ENCODE measurements around the gene NGFR.
A peak's percentile ranks its signal among the peaks of the same experiment; 100 is the strongest.

The NGFR gene

GRCh38 chr17:49469831-49470810 lies 25.0 kb upstream of the NGFR start:
- Histone ChIP-seq H3K9ac (ENCODE audit: insufficient read length, low read depth) (peak overlapping the region; percentile 36), H3K36me3 (ENCODE audit: insufficient read depth, insufficient read length, low read length) (no peaks in the 10 kb centered on the region), H3K4me1 (ENCODE audit: insufficient read depth, insufficient read length) (peaks cover 28% of the 10 kb centered on the region), H3K4me3 (ENCODE audit: insufficient read length, low read depth) (peak overlapping the region; percentile 1), H3K9me3 (ENCODE audit: insufficient read depth, low read length) (no peaks in the 10 kb centered on the region), H3K27me3 (ENCODE audit: insufficient read depth, insufficient read length) (no peaks in the 10 kb centered on the region)
- DNase-seq (ENCODE audit: low read depth, low spot score): no peak
- no peak for TF ChIP-seq SUZ12 (IDR thresholded peaks at IDR 0.05; ENCODE audit: extremely low read depth, insufficient read depth, insufficient read length)
- TF ChIP-seq YY1 (IDR thresholded peaks at IDR 0.05; ENCODE audit: insufficient read depth, insufficient read length): no peak
- no peak for TF ChIP-seq ZNF274 (IDR thresholded peaks at IDR 0.05; ENCODE audit: low read depth, low read length)

- Histone ChIP-seq H3K36me3 (ENCODE audit: insufficient read depth, insufficient read length, low read length) (no peaks in the 10 kb centered on the region), H3K4me1 (ENCODE audit: insufficient read depth, insufficient read length) (peaks cover 28% of the 10 kb centered on the region), H3K27me3 (ENCODE audit: insufficient read depth, insufficient read length) (no peaks in the 10 kb centered on the region), H3K9ac (ENCODE audit: insufficient read length, low read depth) (peak overlapping the region; percentile 36), H3K4me3 (ENCODE audit: insufficient read length, low read depth) (peak overlapping the region; percentile 1), H3K9me3 (ENCODE audit: insufficient read depth, low read length) (no peaks in the 10 kb centered on the region)
- TF ChIP-seq YY1 (IDR thresholded peaks at IDR 0.05; ENCODE audit: insufficient read depth, insufficient read length) (no peak), SUZ12 (IDR thresholded peaks at IDR 0.05; ENCODE audit: extremely low read depth, insufficient read depth, insufficient read length) (no peak), ZNF274 (IDR thresholded peaks at IDR 0.05; ENCODE audit: low read depth, low read length) (no peak)
- no peak for DNase-seq (ENCODE audit: low read depth, low spot score)
Measured at GRCh38 chr17:49471089-49471683, 23.9 kb upstream of the NGFR start.

- no peak overlapping the region for H3K4me3 ChIP-seq (ENCODE audit: insufficient read length, low read depth)
- H3K27me3 ChIP-seq (ENCODE audit: insufficient read depth, insufficient read length): no peaks in the 10 kb centered on the region
- DNase-seq (ENCODE audit: low read depth, low spot score): no peak
- no peaks in the 10 kb centered on the region for H3K36me3 ChIP-seq (ENCODE audit: insufficient read depth, insufficient read length, low read length)
- H3K9me3 ChIP-seq (ENCODE audit: insufficient read depth, low read length): no peaks in the 10 kb centered on the region
- H3K4me1 ChIP-seq (ENCODE audit: insufficient read depth, insufficient read length): peaks cover 28% of the 10 kb centered on the region
- H3K9ac ChIP-seq (ENCODE audit: insufficient read length, low read depth): no peak overlapping the region
- TF ChIP-seq ZNF274 (IDR thresholded peaks at IDR 0.05; ENCODE audit: low read depth, low read length) (no peak), SUZ12 (IDR thresholded peaks at IDR 0.05; ENCODE audit: extremely low read depth, insufficient read depth, insufficient read length) (no peak), YY1 (IDR thresholded peaks at IDR 0.05; ENCODE audit: insufficient read depth, insufficient read length) (no peak)
Measured at GRCh38 chr17:49471769-49472168, 23.3 kb upstream of the NGFR start.

- Histone ChIP-seq H3K36me3 (ENCODE audit: insufficient read depth, insufficient read length, low read length) (no peaks in the 10 kb centered on the region), H3K27me3 (ENCODE audit: insufficient read depth, insufficient read length) (no peaks in the 10 kb centered on the region), H3K4me1 (ENCODE audit: insufficient read depth, insufficient read length) (peaks cover 28% of the 10 kb centered on the region), H3K9ac (ENCODE audit: insufficient read length, low read depth) (no peak overlapping the region), H3K4me3 (ENCODE audit: insufficient read length, low read depth) (no peak overlapping the region), H3K9me3 (ENCODE audit: insufficient read depth, low read length) (no peaks in the 10 kb centered on the region)
- no peak for DNase-seq (ENCODE audit: low read depth, low spot score)
- no peak for TF ChIP-seq YY1 (IDR thresholded peaks at IDR 0.05; ENCODE audit: insufficient read depth, insufficient read length)
- no peak for TF ChIP-seq ZNF274 (IDR thresholded peaks at IDR 0.05; ENCODE audit: low read depth, low read length)
- no peak for TF ChIP-seq SUZ12 (IDR thresholded peaks at IDR 0.05; ENCODE audit: extremely low read depth, insufficient read depth, insufficient read length)
Measured at GRCh38 chr17:49472527-49472926, 22.6 kb upstream of the NGFR start.

- no peaks in the 10 kb centered on the region for H3K36me3 ChIP-seq (ENCODE audit: insufficient read depth, insufficient read length, low read length)
- no peak overlapping the region for H3K9ac ChIP-seq (ENCODE audit: insufficient read length, low read depth)
- DNase-seq (ENCODE audit: low read depth, low spot score): no peak
- H3K4me1 ChIP-seq (ENCODE audit: insufficient read depth, insufficient read length): peaks cover 24% of the 10 kb centered on the region
- TF ChIP-seq ZNF274 (IDR thresholded peaks at IDR 0.05; ENCODE audit: low read depth, low read length) (no peak), SUZ12 (IDR thresholded peaks at IDR 0.05; ENCODE audit: extremely low read depth, insufficient read depth, insufficient read length) (no peak), YY1 (IDR thresholded peaks at IDR 0.05; ENCODE audit: insufficient read depth, insufficient read length) (no peak)
- no peaks in the 10 kb centered on the region for H3K27me3 ChIP-seq (ENCODE audit: insufficient read depth, insufficient read length)
- H3K9me3 ChIP-seq (ENCODE audit: insufficient read depth, low read length): no peaks in the 10 kb centered on the region
- H3K4me3 ChIP-seq (ENCODE audit: insufficient read length, low read depth): no peak overlapping the region
Measured at GRCh38 chr17:49473900-49474751, 21.0 kb upstream of the NGFR start.

- Histone ChIP-seq H3K9me3 (ENCODE audit: insufficient read depth, low read length) (no peaks in the 10 kb centered on the region), H3K4me1 (ENCODE audit: insufficient read depth, insufficient read length) (peaks cover 11% of the 10 kb centered on the region), H3K36me3 (ENCODE audit: insufficient read depth, insufficient read length, low read length) (no peaks in the 10 kb centered on the region), H3K4me3 (ENCODE audit: insufficient read length, low read depth) (no peak overlapping the region), H3K27me3 (ENCODE audit: insufficient read depth, insufficient read length) (no peaks in the 10 kb centered on the region), H3K9ac (ENCODE audit: insufficient read length, low read depth) (no peak overlapping the region)
- no peak for TF ChIP-seq YY1 (IDR thresholded peaks at IDR 0.05; ENCODE audit: insufficient read depth, insufficient read length)
- no peak for TF ChIP-seq SUZ12 (IDR thresholded peaks at IDR 0.05; ENCODE audit: extremely low read depth, insufficient read depth, insufficient read length)
- no peak for TF ChIP-seq ZNF274 (IDR thresholded peaks at IDR 0.05; ENCODE audit: low read depth, low read length)
- no peak for DNase-seq (ENCODE audit: low read depth, low spot score)
Measured at GRCh38 chr17:49477709-49478108, 17.4 kb upstream of the NGFR start.

All from NT2/D1 (cell line).